ENCODE data around the gene MGST3.

DNA sequence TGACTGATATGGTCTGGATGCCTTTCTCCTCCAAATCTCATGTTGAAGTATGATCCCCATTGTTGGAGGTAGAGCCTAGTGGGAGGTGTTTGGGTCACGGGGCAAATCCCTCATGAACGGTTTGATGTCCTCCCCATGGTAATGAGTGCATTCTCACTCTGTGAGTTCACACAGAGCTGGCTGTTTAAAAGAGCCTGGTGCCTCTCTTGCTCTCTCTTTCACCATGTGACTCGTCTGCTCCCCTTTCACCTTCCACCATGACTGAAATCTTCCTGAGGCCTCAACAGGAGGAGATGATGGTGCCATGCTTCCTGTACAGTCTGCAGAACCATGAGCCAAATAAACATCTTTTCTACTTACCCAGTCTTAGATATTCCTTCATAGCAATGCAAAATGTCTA is 37.1 kb downstream of the MGST3 start:
- TF ChIP-seq, protein P1, sequence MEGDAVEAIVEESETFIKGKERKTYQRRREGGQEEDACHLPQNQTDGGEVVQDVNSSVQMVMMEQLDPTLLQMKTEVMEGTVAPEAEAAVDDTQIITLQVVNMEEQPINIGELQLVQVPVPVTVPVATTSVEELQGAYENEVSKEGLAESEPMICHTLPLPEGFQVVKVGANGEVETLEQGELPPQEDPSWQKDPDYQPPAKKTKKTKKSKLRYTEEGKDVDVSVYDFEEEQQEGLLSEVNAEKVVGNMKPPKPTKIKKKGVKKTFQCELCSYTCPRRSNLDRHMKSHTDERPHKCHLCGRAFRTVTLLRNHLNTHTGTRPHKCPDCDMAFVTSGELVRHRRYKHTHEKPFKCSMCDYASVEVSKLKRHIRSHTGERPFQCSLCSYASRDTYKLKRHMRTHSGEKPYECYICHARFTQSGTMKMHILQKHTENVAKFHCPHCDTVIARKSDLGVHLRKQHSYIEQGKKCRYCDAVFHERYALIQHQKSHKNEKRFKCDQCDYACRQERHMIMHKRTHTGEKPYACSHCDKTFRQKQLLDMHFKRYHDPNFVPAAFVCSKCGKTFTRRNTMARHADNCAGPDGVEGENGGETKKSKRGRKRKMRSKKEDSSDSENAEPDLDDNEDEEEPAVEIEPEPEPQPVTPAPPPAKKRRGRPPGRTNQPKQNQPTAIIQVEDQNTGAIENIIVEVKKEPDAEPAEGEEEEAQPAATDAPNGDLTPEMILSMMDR (IDR thresholded peaks at IDR 0.05), result no peak
- no peak for TF ChIP-seq POLR2A (IDR thresholded peaks at IDR 0.05)

All from ovary (tissue), 3 donors.